Renal pelvis (tissue), 4 donors: ENCODE data around the gene TRAPPC10. TPM values are rescaled to one million over a fixed set of nuclear protein-coding genes. Genes with fewer than 3 reads are reported as not detected.
A peak's percentile ranks its signal among the peaks of the same experiment; 100 is the strongest.
"Not testable (repeated sequence)": the region's sequence is repeated elsewhere in the genome, so short reads cannot be mapped to it uniquely, and the experiment has no call there.

Experiments
- DNase-seq: peaks from one replicate; pipeline ENCODE4 v3.0.0-alpha.2; 2013
- polyA plus RNA-seq, 3 donors: library from polyadenylated mRNA; unstranded; fragments of 120-200 nt; gene quantifications; one replicate each; pipeline ENCODE4 v1.2.1, GENCODE V29; 2013; ENCODE audit not compliant: insufficient read length in 3 of 3

Gene TRAPPC10
- polyA plus RNA-seq, 3 donors, result 35.4 to 49.6 (median 47.5) TPM

GRCh38 chr21:44087426-44088400 is 75.6 kb downstream of the TRAPPC10 start:
- DNase-seq, result no peak

- DNase-seq, result no peak
Observed at GRCh38 chr21:44088401-44088780, 76.3 kb downstream of the TRAPPC10 start.

DNA sequence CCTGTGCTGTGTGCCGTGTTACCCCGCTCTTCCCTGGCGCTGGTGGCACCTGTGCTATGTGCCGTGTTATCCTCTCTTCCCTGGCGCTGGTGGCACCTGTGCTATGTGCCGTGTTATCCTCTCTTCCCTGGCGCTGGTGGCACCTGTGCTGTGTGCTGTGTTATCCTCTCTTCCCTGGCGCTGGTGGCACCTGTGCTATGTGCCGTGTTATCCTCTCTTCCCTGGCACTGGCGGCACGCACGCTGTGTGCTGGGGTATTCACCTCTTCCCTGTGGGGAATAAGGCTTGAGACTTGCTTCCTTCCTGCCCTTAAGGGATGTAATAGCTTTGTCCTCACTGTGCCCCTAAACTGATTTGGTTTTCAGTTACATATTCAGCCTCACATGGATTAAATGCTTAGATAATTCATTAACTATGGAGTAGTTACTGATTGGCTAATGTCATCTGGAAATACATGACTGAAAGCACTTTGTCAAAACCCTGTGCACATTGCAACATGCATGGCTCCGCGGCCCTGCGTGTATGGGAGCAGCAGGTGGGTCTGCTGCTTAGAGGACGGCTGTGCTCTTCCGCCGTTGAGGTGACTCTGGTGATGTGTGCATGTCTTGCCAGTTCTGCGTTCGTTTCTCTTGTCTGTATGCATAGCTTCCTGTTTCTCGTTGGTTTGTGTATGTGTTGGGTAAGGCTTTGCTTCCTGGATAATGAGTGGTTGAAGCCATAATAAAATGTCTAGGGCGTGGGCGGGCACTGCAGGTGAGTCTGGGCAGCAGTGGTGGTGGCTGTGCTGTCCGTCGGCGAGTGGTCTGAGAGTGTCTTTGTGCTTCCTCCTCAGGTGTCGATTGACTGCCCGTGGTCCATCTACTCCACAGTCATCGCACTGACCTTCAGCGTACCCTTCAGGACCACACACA is 77.1 kb downstream of the TRAPPC10 start:
- peak; percentile 60 for DNase-seq

DNA sequence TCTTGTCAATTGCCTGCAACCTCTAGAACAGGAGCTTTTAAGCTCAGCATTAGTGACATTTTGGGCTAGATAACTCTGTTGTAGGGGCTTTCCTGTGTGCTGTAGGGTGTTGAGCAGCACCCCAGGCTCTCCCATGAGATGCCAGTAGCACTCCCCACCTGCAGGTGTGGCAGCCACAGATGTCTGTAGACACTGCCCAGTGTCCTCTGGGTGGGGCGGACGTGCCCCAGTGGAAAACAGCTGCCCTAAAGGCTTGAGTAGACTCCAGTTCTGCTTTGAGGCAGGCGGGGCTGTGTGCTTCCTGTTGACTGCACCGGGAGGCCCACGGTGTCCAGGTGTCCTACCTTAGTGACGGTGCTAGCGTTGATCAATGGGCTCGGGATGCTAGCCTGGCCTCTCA is 78.2 kb downstream of the TRAPPC10 start:
- DNase-seq, result no peak

DNA sequence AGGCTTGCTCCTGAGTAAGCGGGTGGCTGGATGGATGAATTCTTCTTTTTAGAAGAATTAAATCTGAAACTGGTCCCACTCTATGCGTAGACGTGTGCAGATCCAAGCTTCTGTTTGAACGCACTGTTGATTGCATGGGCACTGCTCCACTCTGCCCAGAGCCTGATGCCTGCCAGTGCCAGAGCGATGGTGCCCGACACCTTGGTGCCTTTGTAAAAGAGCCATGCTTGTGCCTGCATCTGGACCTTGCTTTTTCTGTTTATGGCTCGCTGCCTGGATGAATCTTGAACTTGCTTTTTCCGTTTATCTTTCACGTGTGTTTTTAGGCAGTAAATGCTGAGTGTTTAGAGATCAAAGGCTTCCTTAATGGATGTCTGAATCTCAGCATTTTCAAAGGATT is 80.1 kb downstream of the TRAPPC10 start:
- no peak for DNase-seq

GRCh38 chr21:44093761-44094160 is 81.7 kb downstream of the TRAPPC10 start:
- DNase-seq, result no peak

DNA sequence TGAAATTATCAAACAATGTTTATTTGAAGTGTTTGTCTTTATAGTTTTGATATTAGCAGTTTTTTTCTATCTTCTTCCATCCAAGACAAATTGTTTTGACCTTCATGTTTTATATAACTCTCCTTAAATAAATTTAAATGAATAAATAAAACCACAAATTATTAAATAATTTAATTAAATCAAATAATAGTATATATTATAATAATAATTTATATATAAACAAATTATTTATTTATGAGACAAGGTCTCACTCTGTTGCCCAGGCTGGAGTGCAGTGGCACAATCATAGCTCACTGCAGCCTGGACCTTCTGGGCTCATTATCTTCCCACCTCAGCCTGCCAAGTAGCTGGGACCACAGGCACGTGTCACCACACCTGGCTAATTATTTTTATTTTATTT is 82.7 kb downstream of the TRAPPC10 start:
- no peak for DNase-seq

DNA sequence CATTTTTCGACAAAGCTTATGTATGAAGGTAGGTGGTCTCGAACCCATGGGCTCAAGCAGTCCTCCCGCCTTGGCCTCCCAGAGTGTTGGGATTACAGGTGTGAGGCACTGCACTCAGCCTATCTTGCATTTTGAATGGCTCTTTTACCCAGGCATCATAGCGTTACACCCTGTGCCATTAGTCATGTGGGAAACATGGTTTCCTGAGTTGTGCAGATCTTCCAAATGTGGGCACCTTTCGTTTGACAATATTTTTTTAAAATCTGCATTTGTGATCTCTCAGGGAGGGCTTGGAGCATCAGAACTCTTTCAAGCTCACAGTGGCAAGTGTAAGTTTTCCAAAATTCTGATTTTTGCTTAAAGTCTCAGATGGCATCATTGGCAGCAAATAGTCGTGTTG is 86.4 kb downstream of the TRAPPC10 start:
- DNase-seq, result not testable (repeated sequence)

GRCh38 chr21:44098964-44099363 is 86.9 kb downstream of the TRAPPC10 start:
- not testable (repeated sequence) for DNase-seq

DNA sequence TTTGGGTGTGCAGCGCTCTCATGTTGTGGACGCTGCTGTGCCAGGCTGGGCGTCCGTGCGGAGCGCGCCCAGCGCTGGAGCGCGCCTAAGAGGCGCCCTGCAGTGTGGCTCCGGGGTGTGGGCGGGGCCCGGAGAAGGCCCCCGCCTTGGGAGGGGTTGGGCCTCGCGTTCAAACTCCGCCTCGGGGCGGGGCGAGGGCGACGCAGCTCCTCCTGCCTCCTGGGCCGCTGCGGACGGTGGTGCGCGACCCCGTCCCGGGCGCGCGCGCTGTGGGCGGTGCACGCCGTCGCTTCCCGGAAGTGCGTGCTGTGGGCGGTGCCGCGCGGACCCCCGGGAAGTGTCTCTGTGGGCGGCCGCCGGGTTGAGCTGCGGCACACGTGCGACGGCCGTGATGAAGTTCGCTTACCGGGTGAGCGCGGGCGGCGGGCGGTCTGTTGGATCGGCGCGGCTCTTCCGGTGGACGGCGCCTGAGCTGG is 95.0 kb downstream of the TRAPPC10 start, which contains the start of gene PWP2:
Gene PWP2, plus strand, starts transcription at position 374 of the 476 bp plus-strand sequence. Its CDS starts 18 bp downstream, at position 392.
- DNase-seq, result not testable (repeated sequence)

- not testable (repeated sequence) for DNase-seq
Observed at GRCh38 chr21:44107589-44107988, 95.5 kb downstream of the TRAPPC10 start.

GRCh38 chr21:44113702-44114371 is 101.7 kb downstream of the TRAPPC10 start:
- DNase-seq, result not testable (repeated sequence)

DNA sequence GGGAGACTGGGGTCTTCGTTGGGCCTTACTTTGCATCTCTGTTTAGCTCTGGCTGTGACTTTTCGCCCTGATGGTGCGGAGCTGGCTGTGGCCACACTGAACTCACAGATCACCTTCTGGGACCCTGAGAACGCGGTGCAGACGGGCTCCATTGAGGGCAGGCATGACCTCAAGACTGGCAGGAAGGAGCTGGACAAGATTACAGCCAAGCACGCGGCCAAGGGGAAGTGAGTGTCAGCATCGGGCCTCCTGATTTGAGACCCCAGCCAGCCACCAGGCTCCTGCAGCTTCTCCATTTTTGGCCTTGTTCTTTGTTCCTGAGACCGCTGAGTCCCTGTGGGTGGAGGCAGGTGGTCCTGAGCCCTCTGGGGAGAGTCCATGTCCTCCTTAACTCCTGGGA is 110.0 kb downstream of the TRAPPC10 start:
- not testable (repeated sequence) for DNase-seq

- not testable (repeated sequence) for DNase-seq
Observed at GRCh38 chr21:44127827-44128226, 115.7 kb downstream of the TRAPPC10 start.

GRCh38 chr21:44133715-44134057 is 121.6 kb downstream of the TRAPPC10 start:
- DNase-seq, result not testable (repeated sequence)

- DNase-seq, result not testable (repeated sequence)
Observed at GRCh38 chr21:44134732-44135131, 122.6 kb downstream of the TRAPPC10 start.

- DNase-seq, result not testable (repeated sequence)
Observed at GRCh38 chr21:44138039-44138438, 125.9 kb downstream of the TRAPPC10 start.

DNA sequence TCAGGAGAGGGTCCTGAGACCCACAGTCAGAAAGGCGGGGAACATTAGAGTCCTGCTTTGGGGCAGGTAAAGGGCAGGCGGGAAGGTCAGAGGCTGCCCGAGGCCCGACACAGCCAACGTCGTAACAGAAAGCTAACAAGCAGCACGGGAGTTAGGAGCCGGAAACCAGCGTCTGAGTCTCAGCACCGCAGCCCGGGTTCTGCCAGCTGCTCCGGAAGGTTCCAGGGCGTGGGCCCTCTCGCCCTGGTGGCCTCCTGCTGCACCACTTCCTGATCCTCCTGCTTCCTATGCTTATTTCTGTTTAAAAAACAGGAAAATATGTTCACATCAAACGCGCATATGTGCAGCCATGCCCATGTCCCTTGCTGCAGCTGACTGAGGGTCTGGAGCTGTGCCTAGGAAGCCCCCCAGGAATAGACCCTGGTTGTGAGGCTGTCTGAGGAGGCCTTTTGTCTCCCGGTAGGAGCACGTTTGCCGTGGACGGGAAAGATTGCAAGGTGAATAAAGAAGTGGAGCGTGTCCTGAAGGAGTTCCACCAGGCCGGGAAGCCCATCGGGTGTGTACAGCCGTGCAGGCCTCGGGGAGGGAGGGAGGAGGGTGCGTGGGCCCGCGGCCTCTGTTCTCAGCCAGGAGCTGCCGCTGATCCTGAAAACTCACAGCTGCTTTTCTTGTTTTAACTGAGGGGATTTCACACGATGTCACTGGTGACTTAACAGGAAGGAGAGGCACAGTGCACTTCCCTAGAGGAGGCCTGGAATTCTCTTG is 127.9 kb downstream of the TRAPPC10 start:
- DNase-seq, result peak; percentile 26

DNA sequence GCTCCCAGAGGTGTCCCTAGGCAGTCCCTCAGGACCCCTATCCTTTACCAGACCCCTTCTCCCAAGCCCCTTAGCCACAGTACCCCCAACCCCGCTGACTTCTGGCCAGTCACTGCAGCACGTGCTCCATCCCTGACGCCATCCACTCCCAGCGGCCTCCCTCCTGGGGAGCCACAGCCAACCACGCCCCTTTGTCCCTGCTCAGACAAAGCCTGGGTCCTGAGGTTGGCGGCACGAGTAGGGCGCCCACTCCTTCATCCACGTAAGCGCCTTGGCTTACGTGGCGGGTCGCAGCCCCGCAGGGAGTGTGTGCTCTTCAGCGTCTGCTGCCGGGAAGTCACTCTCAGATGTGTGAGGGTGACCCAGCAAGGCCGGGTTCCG is 128.4 kb downstream of the TRAPPC10 start:
- not testable (repeated sequence) for DNase-seq

GRCh38 chr21:44142470-44142869 is 130.4 kb downstream of the TRAPPC10 start:
- not testable (repeated sequence) for DNase-seq

DNA sequence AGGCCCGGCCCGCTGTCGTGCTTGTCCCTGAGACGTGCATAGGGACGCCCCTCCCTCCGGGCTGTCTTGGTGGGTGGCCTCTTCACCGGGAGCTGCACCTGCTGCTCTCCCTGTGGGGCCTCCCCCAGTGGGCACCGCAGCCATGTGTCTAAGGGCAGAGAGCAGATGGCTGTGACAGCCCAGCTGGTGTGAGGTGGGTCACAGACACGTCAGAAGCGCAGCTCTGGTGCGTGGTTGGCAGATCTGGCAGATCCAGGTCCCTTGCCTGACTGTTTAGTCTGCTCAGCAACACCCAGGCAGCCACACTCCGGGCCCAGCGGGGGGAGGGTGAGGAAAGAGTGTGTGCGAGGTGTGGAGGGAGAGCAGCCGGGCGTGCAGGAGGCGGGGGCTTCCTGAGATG is 131.3 kb downstream of the TRAPPC10 start:
- not testable (repeated sequence) for DNase-seq
